ENCODE results near the gene DPPA3. TPM values are rescaled to one million over a fixed set of nuclear protein-coding genes. Genes with fewer than 3 reads are reported as not detected.
"Not testable (repeated sequence)": the region's sequence is repeated elsewhere in the genome, so short reads cannot be mapped to it uniquely, and the experiment has no call there.

DPPA3 gene
- total RNA-seq, 1 experiment from 2014 or later, result not detected

- no peak for DNase-seq (ENCODE audit: extremely low read depth, low read depth)
Observed at GRCh38 chr12:7729746-7730145, 18.5 kb downstream of the DPPA3 start.

GRCh38 chr12:7730984-7731383 is 19.8 kb downstream of the DPPA3 start:
- not testable (repeated sequence) for DNase-seq (ENCODE audit: extremely low read depth, low read depth)

- no peak for DNase-seq (ENCODE audit: extremely low read depth, low read depth)
Observed at GRCh38 chr12:7731486-7731885, 20.3 kb downstream of the DPPA3 start.

GRCh38 chr12:7732993-7733392 is 21.8 kb downstream of the DPPA3 start:
- no peak for DNase-seq (ENCODE audit: extremely low read depth, low read depth)

- no peak for DNase-seq (ENCODE audit: extremely low read depth, low read depth)
Observed at GRCh38 chr12:7747246-7747645, 36.0 kb downstream of the DPPA3 start, which contains the start of gene CLEC4C. CLEC4C (minus strand) TSS chr12:7747375; CDS start chr12:7747348, 27 bp downstream.

- no peak for DNase-seq (ENCODE audit: extremely low read depth, low read depth)
Observed at GRCh38 chr12:7748852-7749251, 37.6 kb downstream of the DPPA3 start.

- no peak for DNase-seq (ENCODE audit: extremely low read depth, low read depth)
Observed at GRCh38 chr12:7749442-7749841, 38.2 kb downstream of the DPPA3 start.

GRCh38 chr12:7750350-7750749 is 39.1 kb downstream of the DPPA3 start:
- DNase-seq (ENCODE audit: extremely low read depth, low read depth), result no peak

- DNase-seq (ENCODE audit: extremely low read depth, low read depth), result no peak
Observed at GRCh38 chr12:7751394-7751793, 40.2 kb downstream of the DPPA3 start.

GRCh38 chr12:7751941-7752922 is 41.0 kb downstream of the DPPA3 start:
- DNase-seq (ENCODE audit: extremely low read depth, low read depth), result not testable (repeated sequence)

- not testable (repeated sequence) for DNase-seq (ENCODE audit: extremely low read depth, low read depth)
Observed at GRCh38 chr12:7755668-7756067, 44.4 kb downstream of the DPPA3 start.

GRCh38 chr12:7756993-7757392 is 45.8 kb downstream of the DPPA3 start:
- DNase-seq (ENCODE audit: extremely low read depth, low read depth), result no peak

- DNase-seq (ENCODE audit: extremely low read depth, low read depth), result no peak
Observed at GRCh38 chr12:7758766-7759140, 47.5 kb downstream of the DPPA3 start.

Other genes starting within 250 kb of the DPPA3 start
- not detected in 2 replicates for gene CD163, start 207.7 kb upstream of the DPPA3 start, total RNA-seq (2014; rRNA removed; shearing (Covaris generic))
- gene APOBEC1, start 45.5 kb upstream of the DPPA3 start, total RNA-seq (2014; rRNA removed; shearing (Covaris generic)), result not detected in 2 replicates
- gene GDF3, start 15.7 kb upstream of the DPPA3 start, total RNA-seq (2014; rRNA removed; shearing (Covaris generic)), result not detected in 2 replicates
- not detected in 2 replicates for gene CLEC4C, start 35.9 kb downstream of the DPPA3 start, total RNA-seq (2014; rRNA removed; shearing (Covaris generic))
- gene NANOGNB, start 53.8 kb downstream of the DPPA3 start, total RNA-seq (2014; rRNA removed; shearing (Covaris generic)), result not detected in 2 replicates
- not detected in 2 replicates for gene NANOG, start 78.0 kb downstream of the DPPA3 start, total RNA-seq (2014; rRNA removed; shearing (Covaris generic))
- not detected in 2 replicates for gene SLC2A14, start 161.5 kb downstream of the DPPA3 start, total RNA-seq (2014; rRNA removed; shearing (Covaris generic))
- 299 and 321 TPM in 2 replicates for gene SLC2A3, start 224.8 kb downstream of the DPPA3 start, total RNA-seq (2014; rRNA removed; shearing (Covaris generic))

Measured in NCI-H460 (cell line).